AG09319 (cell line): Measurements from ENCODE around the gene PAAF1.

ENCODE experiments used
- DNase-seq: peaks from one replicate; pipeline ENCODE4 v3.0.0-alpha.2; 2010; ENCODE audit warnings: low read depth; ENCODE audit errors: extremely low read depth
- TF ChIP-seq, protein P1 (sequence below): IDR thresholded peaks from 2 replicates; pipeline ENCODE4 v1.5.1; 2011; ENCODE audit warnings: low read depth, mild to moderate bottlenecking, inconsistent platforms, low read length, moderate library complexity

Gene PAAF1, protein sequence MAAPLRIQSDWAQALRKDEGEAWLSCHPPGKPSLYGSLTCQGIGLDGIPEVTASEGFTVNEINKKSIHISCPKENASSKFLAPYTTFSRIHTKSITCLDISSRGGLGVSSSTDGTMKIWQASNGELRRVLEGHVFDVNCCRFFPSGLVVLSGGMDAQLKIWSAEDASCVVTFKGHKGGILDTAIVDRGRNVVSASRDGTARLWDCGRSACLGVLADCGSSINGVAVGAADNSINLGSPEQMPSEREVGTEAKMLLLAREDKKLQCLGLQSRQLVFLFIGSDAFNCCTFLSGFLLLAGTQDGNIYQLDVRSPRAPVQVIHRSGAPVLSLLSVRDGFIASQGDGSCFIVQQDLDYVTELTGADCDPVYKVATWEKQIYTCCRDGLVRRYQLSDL

GRCh38 chr11:73876424-73877310 lies at the start of gene PAAF1, which contains the start of gene COA4:
Gene PAAF1 (plus strand): TSS chr11:73876999. CDS start chr11:73877022, 23 bp downstream.
Gene COA4 (minus strand): TSS chr11:73876846. CDS start chr11:73873378, 3,468 bp downstream.
- peak; percentile 82 for DNase-seq
- TF ChIP-seq, protein P1, sequence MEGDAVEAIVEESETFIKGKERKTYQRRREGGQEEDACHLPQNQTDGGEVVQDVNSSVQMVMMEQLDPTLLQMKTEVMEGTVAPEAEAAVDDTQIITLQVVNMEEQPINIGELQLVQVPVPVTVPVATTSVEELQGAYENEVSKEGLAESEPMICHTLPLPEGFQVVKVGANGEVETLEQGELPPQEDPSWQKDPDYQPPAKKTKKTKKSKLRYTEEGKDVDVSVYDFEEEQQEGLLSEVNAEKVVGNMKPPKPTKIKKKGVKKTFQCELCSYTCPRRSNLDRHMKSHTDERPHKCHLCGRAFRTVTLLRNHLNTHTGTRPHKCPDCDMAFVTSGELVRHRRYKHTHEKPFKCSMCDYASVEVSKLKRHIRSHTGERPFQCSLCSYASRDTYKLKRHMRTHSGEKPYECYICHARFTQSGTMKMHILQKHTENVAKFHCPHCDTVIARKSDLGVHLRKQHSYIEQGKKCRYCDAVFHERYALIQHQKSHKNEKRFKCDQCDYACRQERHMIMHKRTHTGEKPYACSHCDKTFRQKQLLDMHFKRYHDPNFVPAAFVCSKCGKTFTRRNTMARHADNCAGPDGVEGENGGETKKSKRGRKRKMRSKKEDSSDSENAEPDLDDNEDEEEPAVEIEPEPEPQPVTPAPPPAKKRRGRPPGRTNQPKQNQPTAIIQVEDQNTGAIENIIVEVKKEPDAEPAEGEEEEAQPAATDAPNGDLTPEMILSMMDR, result no peak

GRCh38 chr11:73830261-73830660 lies 46.5 kb upstream of the PAAF1 start:
- TF ChIP-seq, protein P1, result no peak

GRCh38 chr11:73833067-73833466 lies 43.7 kb upstream of the PAAF1 start:
- TF ChIP-seq, protein P1, result no peak
- DNase-seq, result no peak

More at GRCh38 chr11:73830261-73830660, 46.5 kb upstream of the PAAF1 start:
- DNase-seq, result no peak

DNA sequence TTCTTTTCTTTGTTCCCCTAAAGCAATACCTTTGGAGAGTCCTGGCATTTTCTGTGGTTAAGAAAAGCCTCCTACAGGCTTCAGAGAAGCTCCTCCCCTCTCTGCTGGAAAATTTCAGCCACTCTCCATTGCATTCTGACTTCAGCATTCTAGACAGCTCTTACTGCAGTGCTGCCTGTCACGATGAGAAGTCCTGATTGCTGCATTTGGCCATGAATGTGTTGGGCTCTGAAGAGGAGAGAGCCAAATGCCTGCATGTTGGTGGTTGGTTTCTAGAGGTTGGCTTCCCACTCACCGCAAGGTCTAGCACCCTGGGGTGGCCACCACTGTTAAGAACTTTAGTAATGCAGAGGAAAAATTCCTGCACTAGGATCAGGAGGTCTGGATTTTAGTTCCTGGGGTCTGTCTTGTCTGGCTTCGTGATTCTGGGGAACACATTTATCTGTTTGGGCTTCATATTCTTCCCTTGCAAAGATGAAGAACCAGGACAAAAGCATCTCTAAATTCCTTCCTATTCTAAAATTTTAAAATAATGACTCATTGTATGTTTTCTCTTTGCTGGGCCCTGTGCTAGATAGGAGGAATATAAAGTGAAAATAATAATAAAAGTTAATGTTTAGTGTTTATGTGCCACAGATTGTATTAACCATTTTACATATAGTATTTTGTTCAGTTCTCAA lies 38.2 kb upstream of the PAAF1 start:
- TF ChIP-seq, protein P1, result no peak

DNA sequence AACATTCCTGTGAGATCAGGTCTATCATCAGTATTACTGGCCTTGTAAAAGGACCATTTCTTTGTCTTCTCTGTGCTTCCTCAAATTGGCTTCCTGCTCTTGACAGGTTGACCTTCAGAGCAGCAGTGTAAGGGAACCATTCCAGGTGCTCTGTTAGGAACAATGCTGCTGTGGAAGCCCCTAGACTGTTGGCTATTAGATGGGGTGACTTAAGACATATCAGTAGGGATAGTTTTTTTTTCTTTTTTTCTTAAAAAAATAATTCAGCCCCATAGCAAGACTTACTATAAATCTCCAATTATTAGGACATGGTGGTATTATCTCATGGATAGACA lies 37.7 kb upstream of the PAAF1 start:
- TF ChIP-seq, protein P1, result no peak
- no peak for DNase-seq

More for the DNA sequence above, 38.2 kb upstream of the PAAF1 start:
- no peak for DNase-seq

GRCh38 chr11:73851046-73851764 lies 25.6 kb upstream of the PAAF1 start:
- TF ChIP-seq, protein P1, result no peak
- DNase-seq, result no peak
